NCI-H2227 (cell line): ENCODE data around the gene PSMB1.
"Not testable (repeated sequence)": the region's sequence is repeated elsewhere in the genome, so short reads cannot be mapped to it uniquely, and the experiment has no call there.

Experiments used
- DNase-seq: peaks from one replicate; lab custom pipeline; 2025; ENCODE audit not compliant: unreplicated experiment; lab: John Stamatoyannopoulos, UW

The PSMB1 gene

GRCh38 chr6:170536671-170537070, 16.4 kb downstream of the PSMB1 start:
- no peak for DNase-seq

DNA sequence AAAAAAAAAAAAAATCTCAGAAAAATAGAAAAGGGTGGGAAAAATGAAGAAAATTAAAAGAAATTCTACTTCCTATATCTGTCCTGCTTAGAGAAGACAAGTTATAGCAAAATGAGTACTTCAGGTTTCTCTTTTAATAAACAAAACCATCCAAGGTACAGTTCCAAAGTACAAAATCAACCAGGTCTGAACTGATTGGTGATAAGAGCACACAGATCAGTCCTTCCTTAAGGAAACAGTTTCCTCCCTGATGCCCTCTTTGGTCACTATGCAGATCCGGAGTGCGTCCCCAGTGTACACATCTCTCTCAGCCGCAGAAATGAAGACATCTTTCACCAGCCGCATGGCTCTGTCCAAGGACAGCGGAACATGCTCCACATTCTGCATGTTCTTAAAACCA, 18.1 kb downstream of the PSMB1 start:
- DNase-seq = no peak

DNA sequence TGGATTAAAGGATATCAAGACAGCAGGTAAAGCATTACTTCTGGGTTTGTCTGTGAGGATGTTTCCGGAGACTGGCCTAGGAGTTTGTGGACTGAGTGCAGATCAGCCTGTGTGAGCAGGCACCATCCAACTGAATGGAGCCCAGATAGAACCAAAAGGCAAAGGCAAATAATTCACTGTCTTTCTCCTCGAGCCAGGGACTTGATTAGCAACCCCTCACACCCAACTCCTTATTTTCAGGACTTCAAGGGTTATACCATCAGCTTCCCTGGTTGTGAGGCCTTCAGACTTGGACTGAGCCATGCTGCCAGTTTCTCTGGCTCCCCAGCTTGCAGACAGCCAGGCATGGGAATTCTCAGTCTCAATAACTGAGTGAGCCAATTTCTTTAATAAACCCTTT, 19.3 kb downstream of the PSMB1 start:
- no peak for DNase-seq

- DNase-seq = no peak
Observed at GRCh38 chr6:170532867-170533488, 20.1 kb downstream of the PSMB1 start.

- DNase-seq = peak; percentile 71
Observed at GRCh38 chr6:170529839-170530469, 23.2 kb downstream of the PSMB1 start.

DNA sequence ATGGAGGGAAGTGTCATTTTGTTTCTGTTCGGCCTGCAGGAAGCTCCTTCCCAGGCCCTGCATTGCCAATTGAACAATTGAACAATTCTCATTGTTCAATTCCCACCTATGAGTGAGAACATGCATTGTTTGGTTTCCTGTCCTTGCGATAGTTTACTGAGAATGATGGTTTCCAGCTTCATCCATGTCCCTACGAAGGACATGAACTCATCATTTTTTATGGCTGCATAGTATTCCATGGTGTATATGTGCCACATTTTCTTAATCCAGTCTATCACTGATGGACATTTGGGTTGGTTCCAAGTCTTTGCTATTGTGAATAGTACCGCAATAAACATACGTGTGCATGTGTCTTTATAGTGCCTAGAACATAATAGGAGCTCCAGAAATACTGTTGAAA, 25.1 kb downstream of the PSMB1 start:
- DNase-seq = not testable (repeated sequence)

DNA sequence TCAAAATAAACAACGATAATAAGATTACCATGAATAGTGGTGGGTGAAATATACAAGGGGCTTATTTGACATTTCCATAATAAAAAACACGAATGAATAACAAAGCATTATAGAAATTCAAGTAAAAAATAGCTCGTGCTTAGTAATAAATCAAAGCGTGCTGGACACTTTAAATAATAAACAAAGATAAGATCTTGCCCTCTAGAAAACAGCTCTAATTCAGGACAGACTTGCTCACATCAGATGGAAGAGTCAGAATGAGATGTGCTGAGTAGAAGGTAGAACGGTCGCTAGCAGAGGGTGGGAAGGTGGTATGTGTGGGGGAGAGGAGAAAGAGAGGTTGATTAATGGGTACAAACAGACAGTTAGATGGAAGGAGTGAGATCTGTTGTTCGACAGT, 27.3 kb downstream of the PSMB1 start:
- DNase-seq = no peak

DNA sequence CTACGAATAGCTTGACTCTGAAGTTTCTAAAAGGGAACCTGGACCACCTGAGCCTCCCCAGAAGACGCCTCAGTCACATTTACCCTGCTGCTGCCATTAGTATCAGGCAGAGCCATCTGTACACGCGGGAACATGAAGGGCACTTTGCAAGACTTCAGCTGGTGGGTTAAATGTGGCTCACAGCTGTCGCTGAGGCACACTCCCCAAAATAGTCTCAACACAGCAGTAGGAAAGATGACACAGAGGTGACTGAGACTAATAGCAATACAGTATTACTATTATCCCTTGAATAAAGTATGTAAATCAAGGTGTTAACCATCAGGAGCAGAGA, 29.0 kb downstream of the PSMB1 start:
- no peak for DNase-seq

- no peak for DNase-seq
Observed at GRCh38 chr6:170523256-170524171, 29.6 kb downstream of the PSMB1 start.

GRCh38 chr6:170522565-170523183, 30.4 kb downstream of the PSMB1 start:
- DNase-seq = peak; percentile 4

- DNase-seq = peak; percentile 39
Observed at GRCh38 chr6:170516783-170517616, 36.1 kb downstream of the PSMB1 start.

DNA sequence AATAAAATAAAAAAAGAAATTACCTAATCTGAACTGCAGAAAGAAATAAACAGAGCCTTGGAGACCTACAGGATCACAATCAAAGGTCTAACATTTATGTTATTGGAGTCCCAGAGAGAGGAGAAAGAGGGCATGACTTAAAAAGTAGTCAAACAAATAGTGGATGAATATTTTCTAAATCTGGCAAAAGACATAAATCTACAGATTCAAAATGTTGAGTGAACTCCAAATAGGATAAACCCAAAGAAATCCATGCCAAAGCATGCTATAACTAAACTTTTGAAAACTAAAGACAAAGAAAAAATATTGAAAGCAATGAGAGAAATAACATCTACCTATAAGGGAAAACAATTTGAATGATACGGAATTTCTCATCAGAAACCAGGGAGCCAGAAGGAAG, 38.2 kb downstream of the PSMB1 start:
- DNase-seq = no peak

GRCh38 chr6:170512249-170512648, 40.9 kb downstream of the PSMB1 start:
- DNase-seq = no peak

GRCh38 chr6:170510631-170511030, 42.5 kb downstream of the PSMB1 start:
- no peak for DNase-seq

DNA sequence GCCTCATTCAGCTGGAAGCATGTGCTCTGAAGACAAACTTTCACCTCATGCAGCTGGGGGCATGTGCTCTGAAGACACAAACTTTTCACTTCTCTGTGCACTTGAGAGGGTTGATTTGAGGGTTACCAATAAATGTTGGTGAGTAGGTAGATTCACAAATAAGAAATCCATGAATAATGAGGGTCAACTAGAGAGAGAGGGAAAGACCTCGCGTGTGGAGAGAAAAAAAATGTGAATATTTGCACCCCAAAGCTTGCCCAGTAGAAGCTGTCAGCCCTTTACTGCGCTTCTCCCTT, 43.4 kb downstream of the PSMB1 start:
- no peak for DNase-seq

GRCh38 chr6:170508892-170509722, 44.0 kb downstream of the PSMB1 start:
- not testable (repeated sequence) for DNase-seq

DNA sequence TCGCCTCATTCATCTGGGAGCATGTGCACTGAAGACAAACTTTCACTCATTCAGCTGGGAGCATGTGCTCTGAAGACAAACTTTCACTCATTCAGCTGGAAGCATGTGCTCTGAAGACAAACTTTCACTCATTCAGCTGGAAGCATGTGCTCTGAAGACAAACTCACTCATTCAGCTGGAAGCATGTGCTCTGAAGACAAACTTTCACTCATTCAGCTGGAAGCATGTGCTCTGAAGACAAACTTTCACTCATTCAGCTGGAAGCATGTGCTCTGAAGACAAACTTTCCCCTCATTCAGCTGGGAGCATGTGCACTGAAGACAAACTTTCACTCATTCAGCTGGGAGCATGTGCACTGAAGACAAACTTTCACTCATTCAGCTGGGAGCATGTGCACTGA, 44.8 kb downstream of the PSMB1 start:
- DNase-seq = not testable (repeated sequence)

- not testable (repeated sequence) for DNase-seq
Observed at GRCh38 chr6:170507728-170508127, 45.4 kb downstream of the PSMB1 start.

- DNase-seq = no peak
Observed at GRCh38 chr6:170506446-170506845, 46.7 kb downstream of the PSMB1 start.

DNA sequence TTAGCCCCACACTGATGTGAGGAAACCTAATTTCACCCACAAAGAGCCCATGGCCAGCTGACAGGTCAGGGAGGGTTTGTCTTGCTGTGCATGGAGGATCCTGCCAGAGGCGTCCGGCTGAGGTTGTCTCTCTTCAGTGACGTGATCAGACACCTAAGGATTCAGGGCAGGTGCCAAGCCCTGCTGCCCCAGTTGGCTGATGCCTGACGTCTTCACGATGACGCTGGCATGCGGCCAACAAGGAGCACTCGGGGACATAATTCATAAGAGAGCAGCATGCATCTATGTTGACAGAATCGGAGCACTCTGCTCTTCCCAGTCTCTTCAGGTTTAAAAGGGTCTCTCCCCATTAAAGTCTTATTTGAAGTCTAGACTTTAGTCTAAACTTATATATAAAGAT, 47.8 kb downstream of the PSMB1 start:
- peak; percentile 59 for DNase-seq
